ENCODE data around the gene TOP3B. TPM values are rescaled to one million over a fixed set of nuclear protein-coding genes. Genes with fewer than 3 reads are reported as not detected.
"Not testable (repeated sequence)": the region's sequence is repeated elsewhere in the genome, so short reads cannot be mapped to it uniquely, and the experiment has no call there.

TOP3B gene
- total RNA-seq, 1 donor from 2014 or later = 27.9 TPM

DNA sequence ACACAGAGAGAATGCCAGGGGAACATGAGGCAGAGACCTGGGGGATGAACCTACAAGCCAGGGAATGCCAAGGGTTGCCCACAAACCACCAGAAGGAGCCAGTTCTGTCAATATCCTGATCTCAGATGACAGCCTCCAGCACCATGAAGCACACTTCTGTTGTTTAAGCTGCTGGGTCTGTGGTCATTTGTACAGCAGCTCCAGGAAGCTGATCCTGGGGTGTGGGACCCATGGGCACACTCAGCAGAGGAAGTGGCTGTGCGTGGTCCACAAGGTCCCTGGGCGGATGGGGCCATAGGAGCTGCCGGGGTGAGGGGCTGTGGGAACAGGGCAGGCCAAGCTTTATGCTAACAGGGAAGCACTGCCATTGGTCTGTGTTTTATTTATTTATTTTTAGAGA, 42.1 kb downstream of the TOP3B start:
- Histone ChIP-seq H3K4me3 (ENCODE audit: low read depth, low read length) (no peak overlapping the region), H3K27me3 (ENCODE audit: control insufficient read depth, insufficient read depth, low read length) (no peaks in the 10 kb centered on the region), H3K36me3 (ENCODE audit: control insufficient read depth, insufficient read depth, low read length) (peaks cover 14% of the 10 kb centered on the region)
- no peak for FAIRE-seq
- no peak for DNase-seq (ENCODE audit: low read depth)
- TF ChIP-seq CTCF (IDR thresholded peaks at IDR 0.05; ENCODE audit: insufficient read depth, low read length, severe bottlenecking) = no peak

DNA sequence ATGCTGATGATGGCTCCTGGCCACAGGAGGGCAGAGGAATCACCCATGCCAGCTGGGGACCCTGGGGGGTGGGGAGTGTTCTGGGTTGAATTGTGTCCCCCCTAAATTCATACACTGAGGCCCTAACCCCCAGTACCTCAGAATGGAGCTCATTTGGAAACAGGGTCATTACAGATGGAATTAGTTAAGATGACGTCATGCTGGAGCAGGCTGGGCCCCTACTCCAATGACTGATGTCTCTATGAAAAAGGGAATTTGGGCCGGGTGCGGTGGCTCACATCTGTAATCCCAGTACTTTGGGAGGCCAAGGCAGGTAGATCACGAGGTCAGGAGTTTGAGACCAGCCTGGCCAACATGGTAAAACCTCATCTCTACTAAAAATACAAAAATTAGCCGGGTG, 42.7 kb downstream of the TOP3B start:
- not testable (repeated sequence) for FAIRE-seq; H3K4me3 ChIP-seq (ENCODE audit: low read depth, low read length); DNase-seq (ENCODE audit: low read depth); H3K27me3 ChIP-seq (ENCODE audit: control insufficient read depth, insufficient read depth, low read length)
- H3K36me3 ChIP-seq (ENCODE audit: control insufficient read depth, insufficient read depth, low read length) = peaks cover 10% of the 10 kb centered on the region

- TF ChIP-seq CTCF (IDR thresholded peaks at IDR 0.05; ENCODE audit: insufficient read depth, low read length, severe bottlenecking) = no peak
- Histone ChIP-seq H3K27me3 (ENCODE audit: control insufficient read depth, insufficient read depth, low read length) (no peaks in the 10 kb centered on the region), H3K4me3 (ENCODE audit: low read depth, low read length) (no peak overlapping the region), H3K36me3 (ENCODE audit: control insufficient read depth, insufficient read depth, low read length) (peaks cover 8% of the 10 kb centered on the region)
- DNase-seq (ENCODE audit: low read depth) (no peak), FAIRE-seq (no peak)
Observed at GRCh38 chr22:21939461-21939913, 43.1 kb downstream of the TOP3B start.

DNA sequence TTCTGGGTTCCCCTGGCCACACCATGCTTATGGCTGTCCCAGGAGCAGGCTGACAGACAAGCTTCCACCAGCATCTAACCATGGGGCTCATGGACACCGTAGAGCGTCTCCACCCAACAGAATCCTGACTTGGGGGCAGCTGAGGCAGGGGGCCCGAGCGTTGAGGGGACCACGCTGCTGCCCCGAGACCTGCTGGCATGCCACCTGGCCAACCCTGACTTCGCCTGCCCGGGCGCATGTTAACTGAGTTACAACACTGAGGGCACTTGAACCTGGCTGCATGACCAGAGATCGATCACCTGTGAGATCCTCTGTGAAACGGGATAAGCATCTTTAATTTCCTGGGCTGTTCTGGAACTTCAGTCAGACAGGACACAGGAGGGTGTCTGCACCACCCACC, 43.7 kb downstream of the TOP3B start:
- no peak for DNase-seq (ENCODE audit: low read depth)
- no peak for TF ChIP-seq CTCF (IDR thresholded peaks at IDR 0.05; ENCODE audit: insufficient read depth, low read length, severe bottlenecking)
- no peak for FAIRE-seq
- Histone ChIP-seq H3K4me3 (ENCODE audit: low read depth, low read length) (no peak overlapping the region), H3K36me3 (ENCODE audit: control insufficient read depth, insufficient read depth, low read length) (peaks cover 7% of the 10 kb centered on the region), H3K27me3 (ENCODE audit: control insufficient read depth, insufficient read depth, low read length) (no peaks in the 10 kb centered on the region)

- FAIRE-seq (no peak), DNase-seq (ENCODE audit: low read depth) (peak; percentile 61)
- TF ChIP-seq CTCF (IDR thresholded peaks at IDR 0.05; ENCODE audit: insufficient read depth, low read length, severe bottlenecking) = peak; percentile 99
- H3K4me3 ChIP-seq (ENCODE audit: low read depth, low read length) = peak overlapping the region; percentile 44
- peaks cover 14% of the 10 kb centered on the region for H3K36me3 ChIP-seq (ENCODE audit: control insufficient read depth, insufficient read depth, low read length)
- H3K27me3 ChIP-seq (ENCODE audit: control insufficient read depth, insufficient read depth, low read length) = no peaks in the 10 kb centered on the region
Observed at GRCh38 chr22:21938071-21938822, 44.3 kb downstream of the TOP3B start.

DNA sequence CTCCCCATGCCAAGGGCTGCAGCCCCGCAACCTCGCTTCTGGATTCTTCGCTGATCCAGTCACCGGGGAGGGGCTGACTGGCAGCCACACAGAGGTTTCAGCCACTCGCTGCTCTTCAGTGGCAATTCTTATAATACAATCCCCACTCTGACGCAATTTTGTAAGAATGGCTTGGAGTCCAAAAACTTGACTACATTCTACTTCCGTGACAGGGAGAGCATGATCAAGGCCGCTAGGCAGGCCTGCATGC, 44.8 kb downstream of the TOP3B start:
- no peak overlapping the region for H3K4me3 ChIP-seq (ENCODE audit: low read depth, low read length)
- TF ChIP-seq CTCF (IDR thresholded peaks at IDR 0.05; ENCODE audit: insufficient read depth, low read length, severe bottlenecking) = no peak
- H3K36me3 ChIP-seq (ENCODE audit: control insufficient read depth, insufficient read depth, low read length) = peaks cover 18% of the 10 kb centered on the region
- DNase-seq (ENCODE audit: low read depth) (peak; percentile 83), FAIRE-seq (no peak)
- no peaks in the 10 kb centered on the region for H3K27me3 ChIP-seq (ENCODE audit: control insufficient read depth, insufficient read depth, low read length)

Measured in bronchial epithelial cell (primary cell).